OCI-LY7 (cell line): ENCODE measurements around the gene HEATR5A. TPM values are rescaled to one million over a fixed set of nuclear protein-coding genes. Genes with fewer than 3 reads are reported as not detected.

Experiments used
- BruUV-seq: library from RNA; stranded (reverse); fragments of 400-500 nt; replicated peaks from 2 replicates; lab custom pipeline; 2021; lab: Mats Ljungman, UMichigan
- CTCF ChIA-PET: fragments of 300-600 bp; sonication (Branson Sonifier 250); formaldehyde crosslinking; loops from one replicate; lab custom pipeline; 2022; ENCODE audit warnings: antibody characterized with exemption; ENCODE audit not compliant: unreplicated experiment; lab: Charles Lee
- POLR2A ChIA-PET: fragments of 300-600 bp; sonication (Branson Sonifier 250); formaldehyde crosslinking; loops from one replicate; lab custom pipeline; 2022; ENCODE audit warnings: antibody characterized with exemption; lab: Charles Lee
- DNase-seq: peaks from one replicate; pipeline ENCODE4 v3.0.0-alpha.2; 2015; ENCODE audit warnings: low spot score
- H2AFZ ChIP-seq: fragments of 200-600 bp; sonication (generic), shearing (Covaris generic); 2 replicates; pipeline ENCODE4 v1.6.1; 2014; ENCODE audit warnings: mild to moderate bottlenecking, antibody characterized with exemption, low read length, moderate library complexity
- H3K27ac ChIP-seq: fragments of 200-600 bp; sonication (generic); 2 replicates; pipeline ENCODE4 v1.5.1; 2014; ENCODE audit warnings: mixed run types, low read depth, mild to moderate bottlenecking, moderate library complexity, low read length, inconsistent platforms; ENCODE audit not compliant: poor library complexity, severe bottlenecking
- H3K36me3 ChIP-seq: fragments of 200-600 bp; sonication (generic); 2 replicates; pipeline ENCODE4 v1.6.1; 2014; ENCODE audit warnings: mild to moderate bottlenecking, antibody characterized with exemption, low read length, moderate library complexity, mixed read lengths; ENCODE audit not compliant: insufficient read depth
- H3K4me1 ChIP-seq: fragments of 200-600 bp; sonication (generic); 2 replicates; pipeline ENCODE4 v1.5.1; 2014; ENCODE audit warnings: mild to moderate bottlenecking, low read length; ENCODE audit not compliant: insufficient read depth, poor library complexity, severe bottlenecking
- H3K4me2 ChIP-seq: fragments of 200-600 bp; sonication (generic); 2 replicates; pipeline ENCODE4 v1.6.1; 2014; ENCODE audit warnings: mild to moderate bottlenecking, low read length
- H3K4me3 ChIP-seq: fragments of 200-600 bp; sonication (generic); 2 replicates; pipeline ENCODE4 v1.5.1; 2014; ENCODE audit warnings: mild to moderate bottlenecking, low read depth, low read length; ENCODE audit not compliant: poor library complexity, severe bottlenecking
- H3K79me2 ChIP-seq: fragments of 200-600 bp; sonication (generic); 2 replicates; pipeline ENCODE4 v1.6.1; 2016; ENCODE audit warnings: low read depth, mild to moderate bottlenecking, low read length, moderate library complexity, mixed read lengths; ENCODE audit not compliant: insufficient read depth
- H3K9me2 ChIP-seq: fragments of 200-600 bp; sonication (generic); 2 replicates; pipeline ENCODE4 v1.6.1; 2016; ENCODE audit warnings: mild to moderate bottlenecking, low read length, mixed read lengths; ENCODE audit not compliant: insufficient read depth
- H3K9me3 ChIP-seq: fragments of 200-600 bp; sonication (generic); 2 replicates; pipeline ENCODE4 v1.6.1; 2014; ENCODE audit warnings: mild to moderate bottlenecking, mixed run types, low read length, mixed read lengths
- H4K20me1 ChIP-seq: fragments of 200-600 bp; sonication (generic); 2 replicates; pipeline ENCODE4 v1.6.1; 2014; ENCODE audit warnings: mild to moderate bottlenecking, antibody characterized with exemption, low read length, moderate library complexity, mixed read lengths; ENCODE audit not compliant: insufficient read depth
- CTCF ChIP-seq: fragments of 200-600 bp; sonication (generic); conservative IDR thresholded peaks from 2 replicates; pipeline ENCODE4 v1.5.1; 2014; ENCODE audit warnings: mild to moderate bottlenecking, antibody characterized with exemption, low read length, moderate library complexity, mixed read lengths
- EZH2phosphoT487 ChIP-seq: fragments of 200-600 bp; sonication (generic); IDR thresholded peaks from 2 replicates; pipeline ENCODE4 v1.6.1; 2018; ENCODE audit warnings: low read depth, borderline replicate concordance, mild to moderate bottlenecking, mixed run types, antibody characterized with exemption, low read length, moderate library complexity, mixed read lengths
- intact Hi-C: fragments of 100-400 bp; cut with micrococcal nuclease; formaldehyde crosslinking; loops from one replicate; pipeline ENCODE4 v1.10.0; 2022; ENCODE audit not compliant: unreplicated experiment
- total RNA-seq, 2 experiments: library from RNA; depleted of rRNA in 1 of 2; stranded (reverse); fragments of >200 nt in 1 of 2; shearing (Covaris generic) in 1 of 2; gene quantifications; 2 replicates each; pipeline ENCODE4 v1.2.3, GENCODE V29; 2014 to 2022

Gene HEATR5A
- total RNA-seq, 2 experiments from 2014 or later: 12.0 to 16.2 TPM

GRCh38 chr14:31291210-31291609, 129.1 kb downstream of the HEATR5A start:
- ChIA-PET POLR2A (interaction anchor here (0.5 to 1.0 kb wide), 4 partner anchors 12 to 843 kb away, joined by 3 to 4 read pairs (median 4); no protein-coding TSS in a partner anchor), CTCF (no interaction called here)
- H3K27ac ChIP-seq: no peak overlapping the region

GRCh38 chr14:31287294-31287972, 132.9 kb downstream of the HEATR5A start:
- intact Hi-C loops: no loop called here
- BruUV-seq: no TSS peak
- Histone ChIP-seq H3K4me1 (no peaks in the 10 kb centered on the region), H3K9me3 (no peaks in the 10 kb centered on the region), H4K20me1 (no peaks in the 10 kb centered on the region), H3K4me2 (no peak overlapping the region), H3K36me3 (no peaks in the 10 kb centered on the region), H3K9me2 (no peaks in the 10 kb centered on the region), H2AFZ (no peak overlapping the region), H3K4me3 (no peak overlapping the region), H3K79me2 (no peaks in the 10 kb centered on the region), H3K27ac (no peak overlapping the region)
- ChIA-PET CTCF (interaction anchor here (0.5 kb wide), 1 partner anchor 11 kb away, joined by 3 read pairs; no protein-coding TSS in a partner anchor), POLR2A (interaction anchor here (0.6 kb wide), 1 partner anchor 57 kb away, joined by 5 read pairs; no protein-coding TSS in a partner anchor)
- no peak for TF ChIP-seq CTCF
- no peak for TF ChIP-seq EZH2phosphoT487
- no peak for DNase-seq

More at GRCh38 chr14:31291210-31291609, 129.1 kb downstream of the HEATR5A start:
- intact Hi-C loops: no loop called here
- TF ChIP-seq CTCF (no peak), EZH2phosphoT487 (no peak)
- no TSS peak for BruUV-seq
- Histone ChIP-seq H3K4me1 (no peaks in the 10 kb centered on the region), H3K9me2 (no peaks in the 10 kb centered on the region), H2AFZ (no peak overlapping the region), H3K79me2 (no peaks in the 10 kb centered on the region), H3K4me2 (no peak overlapping the region), H3K9me3 (no peaks in the 10 kb centered on the region), H3K36me3 (no peaks in the 10 kb centered on the region), H3K4me3 (no peak overlapping the region), H4K20me1 (no peaks in the 10 kb centered on the region)
- DNase-seq: no peak
